IMR-90 (cell line): Measurements from ENCODE around the gene AFG1L. TPM values are rescaled to one million over a fixed set of nuclear protein-coding genes. Genes with fewer than 3 reads are reported as not detected.

Experiments used
- ATAC-seq: fragments of 200-7000 bp; cut with Tn5 transposase; 2 replicates; pipeline ENCODE4 v1.9.1; 2020; ENCODE audit warnings: low read depth, mild to moderate bottlenecking, moderate library complexity
- BruUV-seq: library from RNA; stranded (reverse); fragments of 400-500 nt; replicated peaks from 2 replicates; lab custom pipeline; 2021; lab: Mats Ljungman, UMichigan
- CTCF ChIA-PET: fragments of 300-600 bp; formaldehyde crosslinking; extraction: SDS; loops from one replicate; lab custom pipeline; 2021; ENCODE audit warnings: antibody characterized with exemption; lab: Yijun Ruan, JAX
- POLR2A ChIA-PET: fragments of 300-600 bp; sonication (Branson Sonifier 250); formaldehyde crosslinking; loops from one replicate; lab custom pipeline; 2022; ENCODE audit warnings: antibody characterized with exemption; ENCODE audit not compliant: unreplicated experiment; lab: Charles Lee
- DNase-seq: peaks from one replicate; pipeline ENCODE4 v3.0.0; 2013
- H2AFZ ChIP-seq: replicated peaks from 2 replicates; pipeline ENCODE3; 2013; ENCODE audit warnings: low read length, mild to moderate bottlenecking; ENCODE audit not compliant: poor library complexity
- H2AK5ac ChIP-seq: 2 replicates; pipeline ENCODE4 v1.6.1; 2013; ENCODE audit warnings: low read depth, low read length, inconsistent platforms
- H2AK9ac ChIP-seq: replicated peaks from 2 replicates; pipeline ENCODE3; 2013; ENCODE audit warnings: mild to moderate bottlenecking, low read depth, low read length, moderate library complexity; ENCODE audit not compliant: poor library complexity
- H2BK120ac ChIP-seq: 2 replicates; pipeline ENCODE4 v1.6.1; 2013; ENCODE audit warnings: low read depth, low read length, inconsistent platforms
- H2BK15ac ChIP-seq: 3 replicates; pipeline ENCODE4 v1.6.1; 2013; ENCODE audit warnings: low read depth, low read length, inconsistent platforms
- H2BK20ac ChIP-seq: 2 replicates; pipeline ENCODE4 v1.6.1; 2013; ENCODE audit warnings: low read depth, mild to moderate bottlenecking, inconsistent platforms, low read length, moderate library complexity
- H2BK5ac ChIP-seq: 2 replicates; pipeline ENCODE4 v1.6.1; 2013; ENCODE audit warnings: mild to moderate bottlenecking, low read depth, low read length, inconsistent platforms; ENCODE audit not compliant: poor library complexity, severe bottlenecking
- H3K14ac ChIP-seq: replicated peaks from 2 replicates; pipeline ENCODE4 v1.6.1; 2013; ENCODE audit warnings: low read depth, low read length, inconsistent platforms
- H3K18ac ChIP-seq: 2 replicates; pipeline ENCODE4 v1.6.1; 2013; ENCODE audit warnings: low read depth, low read length, control low read depth
- H3K23ac ChIP-seq: 2 replicates; pipeline ENCODE4 v1.6.1; 2013; ENCODE audit warnings: low read depth, low read length, inconsistent platforms
- H3K27ac ChIP-seq: 2 replicates; pipeline ENCODE4 v1.5.1; 2013; ENCODE audit warnings: mild to moderate bottlenecking, control low read depth, low read length; ENCODE audit not compliant: insufficient read depth
- H3K27me3 ChIP-seq: 2 replicates; pipeline ENCODE4 v1.6.1; 2013; ENCODE audit warnings: low read length; ENCODE audit not compliant: control insufficient read depth, insufficient read depth
- H3K36me3 ChIP-seq: 2 replicates; pipeline ENCODE4 v1.6.1; 2013; ENCODE audit warnings: low read length, mixed read lengths; ENCODE audit not compliant: control insufficient read depth, insufficient read depth
- H3K4ac ChIP-seq: 2 replicates; pipeline ENCODE4 v1.6.1; 2013; ENCODE audit warnings: low read depth, low read length, inconsistent platforms
- H3K4me1 ChIP-seq: 2 replicates; pipeline ENCODE4 v1.6.1; 2013; ENCODE audit warnings: low read length, mixed read lengths; ENCODE audit not compliant: control insufficient read depth, insufficient read depth
- H3K4me2 ChIP-seq: 2 replicates; pipeline ENCODE4 v1.6.1; 2013; ENCODE audit warnings: low read depth, mild to moderate bottlenecking, control low read depth, low read length, moderate library complexity
- H3K4me3 ChIP-seq: 2 replicates; pipeline ENCODE4 v1.5.1; 2013; ENCODE audit warnings: low read depth, mild to moderate bottlenecking, control low read depth, low read length, moderate library complexity; ENCODE audit not compliant: insufficient read depth
- H3K56ac ChIP-seq: 2 replicates; pipeline ENCODE4 v1.6.1; 2013; ENCODE audit warnings: low read length, inconsistent platforms; ENCODE audit not compliant: insufficient read depth; ENCODE audit errors: extremely low read depth
- H3K79me1 ChIP-seq, 2 experiments: 2 replicates each; pipeline ENCODE4 v1.6.1; 2013; ENCODE audit warnings: low read length in 2 of 2, inconsistent platforms in 1 of 2, low read depth in 1 of 2
- H3K9ac ChIP-seq: 2 replicates; pipeline ENCODE4 v1.6.1; 2013; ENCODE audit warnings: low read depth, low read length, control low read depth
- H3K9me1 ChIP-seq: 2 replicates; pipeline ENCODE4 v1.6.1; 2013; ENCODE audit warnings: low read length, inconsistent platforms; ENCODE audit not compliant: insufficient read depth
- H3K9me3 ChIP-seq: 2 replicates; pipeline ENCODE4 v1.6.1; 2013; ENCODE audit warnings: low read length; ENCODE audit not compliant: control insufficient read depth, insufficient read depth
- H4K20me1 ChIP-seq: 2 replicates; pipeline ENCODE4 v1.6.1; 2013; ENCODE audit warnings: low read length, inconsistent platforms; ENCODE audit not compliant: insufficient read depth
- H4K5ac ChIP-seq: 2 replicates; pipeline ENCODE4 v1.6.1; 2013; ENCODE audit warnings: mild to moderate bottlenecking, low read depth, low read length, control low read depth
- H4K8ac ChIP-seq, 2 experiments: 2 replicates each; pipeline ENCODE4 v1.6.1; 2013; ENCODE audit warnings: low read depth in 2 of 2, low read length in 2 of 2, control low read depth in 1 of 2, inconsistent platforms in 1 of 2
- H4K91ac ChIP-seq: 2 replicates; pipeline ENCODE4 v1.6.1; 2013; ENCODE audit warnings: low read depth, low read length, inconsistent platforms; ENCODE audit not compliant: insufficient read depth
- BHLHE40 ChIP-seq: fragments of 150-350 bp; IDR thresholded peaks from 2 replicates; pipeline ENCODE4 v1.6.1; 2016; ENCODE audit warnings: mild to moderate bottlenecking, low read depth, low read length
- CEBPB ChIP-seq: IDR thresholded peaks from 2 replicates; pipeline ENCODE4 v1.6.1; 2012; ENCODE audit warnings: low read depth, low read length, improper control_type of control experiment
- CTCF ChIP-seq: conservative IDR thresholded peaks from 2 replicates; pipeline ENCODE4 v1.5.1; 2012; ENCODE audit warnings: mild to moderate bottlenecking, low read depth, low read length, improper control_type of control experiment
- FOS ChIP-seq: fragments of 150-350 bp; IDR thresholded peaks from 2 replicates; pipeline ENCODE4 v1.6.1; 2016; ENCODE audit warnings: low read depth, low read length
- MAFK ChIP-seq: IDR thresholded peaks from 2 replicates; pipeline ENCODE4 v1.6.1; 2012; ENCODE audit warnings: low read depth, low read length, improper control_type of control experiment
- MAZ ChIP-seq: IDR thresholded peaks from 2 replicates; pipeline ENCODE4 v1.6.1; 2012; ENCODE audit warnings: low read depth, mild to moderate bottlenecking, low read length, improper control_type of control experiment, moderate library complexity, borderline replicate concordance
- MXI1 ChIP-seq: IDR thresholded peaks from 2 replicates; pipeline ENCODE4 v1.6.1; 2012; ENCODE audit warnings: low read depth, mild to moderate bottlenecking, low read length, moderate library complexity, borderline replicate concordance
- NFE2L2 ChIP-seq: fragments of 150-350 bp; IDR thresholded peaks from 2 replicates; pipeline ENCODE4 v1.6.1; 2016; ENCODE audit warnings: low read depth, mild to moderate bottlenecking, low read length
- POLR2A ChIP-seq: IDR thresholded peaks from 2 replicates; pipeline ENCODE4 v1.6.1; 2012; ENCODE audit warnings: mild to moderate bottlenecking, low read depth, low read length
- RAD21 ChIP-seq: IDR thresholded peaks from 2 replicates; pipeline ENCODE4 v1.6.1; 2012; ENCODE audit warnings: low read length, improper control_type of control experiment
- RCOR1 ChIP-seq: IDR thresholded peaks from 2 replicates; pipeline ENCODE4 v1.6.1; 2012; ENCODE audit warnings: mild to moderate bottlenecking, low read length, improper control_type of control experiment; ENCODE audit not compliant: insufficient replicate concordance
- RFX5 ChIP-seq: IDR thresholded peaks from 2 replicates; pipeline ENCODE4 v1.8.0; 2012; ENCODE audit warnings: low read depth, mild to moderate bottlenecking, low read length, moderate library complexity
- SMC3 ChIP-seq: fragments of 150-350 bp; IDR thresholded peaks from 2 replicates; pipeline ENCODE4 v1.6.1; 2016; ENCODE audit warnings: low read depth, mild to moderate bottlenecking, antibody characterized with exemption, low read length, moderate library complexity
- USF2 ChIP-seq: fragments of 150-350 bp; IDR thresholded peaks from 2 replicates; pipeline ENCODE4 v1.6.1; 2017; ENCODE audit warnings: mild to moderate bottlenecking, antibody characterized with exemption, low read length, low read depth
- WGBS, 2 experiments: methylation state at CpG; one replicate each; pipeline versions ENCODE4 v1.1.5 to v1.1.7; 2013; ENCODE audit warnings: missing lambda C conversion rate in 2 of 2; ENCODE audit not compliant: insufficient read length in 1 of 2; ENCODE audit errors: extremely low coverage in 2 of 2; 5-methylcytosine and 5-hydroxymethylcytosine counted together
- dilution Hi-C: fragments of 300-500 bp; cut with HindIII; formaldehyde crosslinking; loops from one replicate; pipeline ENCODE4 v1.14.3; 2018; ENCODE audit warnings: low sequenced_read_pairs; ENCODE audit not compliant: unreplicated experiment
- in situ Hi-C: fragments of 300-500 bp; cut with MboI; formaldehyde crosslinking; loops from 3 replicates; pipeline ENCODE4 v1.14.3; 2019; ENCODE audit warnings: low sequenced_read_pairs, inconsistent platforms, mixed read lengths
- intact Hi-C: fragments of 100-400 bp; cut with micrococcal nuclease; formaldehyde crosslinking; loops from 2 replicates; pipeline ENCODE4 v1.10.0; 2022
- polyA plus RNA-seq, 3 experiments: library from polyadenylated mRNA; depleted of rRNA; stranded (reverse); fragments of >200 nt; gene quantifications; 2 replicates each; pipeline ENCODE4 v1.2.3, GENCODE V29; 2012; ENCODE audit warnings: low replicate concordance in 1 of 3
- total RNA-seq: library from RNA; depleted of rRNA; stranded (reverse); fragments of >200 nt; gene quantifications from 2 replicates; pipeline ENCODE4 v1.2.3, GENCODE V29; 2012
- TF ChIP-seq, protein P1 (sequence below): fragments of 150-350 bp; IDR thresholded peaks from 2 replicates; pipeline ENCODE4 v1.6.1; 2016; ENCODE audit warnings: low read depth, mild to moderate bottlenecking, low read length, moderate library complexity, borderline replicate concordance

Gene AFG1L
- total and polyA plus RNA-seq, 2 of the 4 experiments (the other 2 are of a cell fraction) = 1.0 to 2.0 TPM

DNA sequence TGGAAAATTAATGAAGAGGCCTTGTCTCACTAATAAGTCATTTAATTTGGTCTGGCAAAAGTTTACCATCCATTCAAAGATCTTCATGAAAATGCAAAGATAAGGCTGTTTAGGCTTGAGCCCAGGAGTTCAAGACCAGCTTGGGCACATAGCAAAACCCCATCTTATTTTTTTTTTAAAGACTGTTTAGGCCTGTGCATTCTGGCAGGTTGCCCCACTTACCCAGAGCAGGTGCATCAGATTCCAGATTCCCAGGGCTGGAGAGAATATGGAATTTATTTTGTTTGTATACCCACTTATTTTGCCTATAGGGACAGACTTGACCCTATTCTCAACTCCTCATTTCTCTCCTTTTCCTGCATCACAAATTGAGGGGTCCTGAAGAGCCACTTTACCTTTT is 271.6 kb downstream of the AFG1L start (continued):
- TF ChIP-seq RFX5 = no peak

GRCh38 chr6:108568101-108568500 is 273.2 kb downstream of the AFG1L start:
- Histone ChIP-seq H3K79me1 (peaks cover 19 to 69% of the 10 kb centered on the region in 2 experiments), H3K9me1 (peaks cover 22% of the 10 kb centered on the region), H3K18ac (no peak overlapping the region), H2BK20ac (no peak overlapping the region), H2AK5ac (no peak overlapping the region), H3K56ac (no peak overlapping the region), H2BK120ac (no peak overlapping the region), H4K5ac (no peak overlapping the region), H3K36me3 (peaks cover 28% of the 10 kb centered on the region), H3K9me3 (no peaks in the 10 kb centered on the region), H3K14ac (no peak overlapping the region), H3K4me1 (peaks cover 16% of the 10 kb centered on the region), H3K4me2 (no peak overlapping the region), H3K9ac (no peak overlapping the region), H3K27ac (no peak overlapping the region), H2AK9ac (no peak overlapping the region), H3K23ac (no peak overlapping the region), H2BK5ac (no peak overlapping the region), H3K4ac (peak overlapping the region; percentile 29; the same call in 1 of the 2 replicates), H2AFZ (no peak overlapping the region), H3K4me3 (no peak overlapping the region), H2BK15ac (no peak overlapping the region), H4K91ac (no peak overlapping the region), H4K20me1 (peaks cover 54% of the 10 kb centered on the region), H3K27me3 (no peaks in the 10 kb centered on the region), H4K8ac (no peak overlapping the region)
- no TSS peak for BruUV-seq
- ChIA-PET CTCF (interaction anchor here (0.5 to 0.7 kb wide), 5 partner anchors 10 to 267 kb away, joined by 3 to 9 read pairs (median 3); no protein-coding TSS in a partner anchor), POLR2A (no interaction called here)
- intact Hi-C loops (no loop called here), dilution Hi-C loops (no loop called here), in situ Hi-C loops (no loop called here)
- no peak for ATAC-seq
- 92% methylated on average over 2 of the region's 5 CpGs; no CpG with 5 or more reads in 1 of the 2 experiments for WGBS, 2 experiments
- DNase-seq = no peak
- no peak for TF ChIP-seq RCOR1
- TF ChIP-seq, protein P1, sequence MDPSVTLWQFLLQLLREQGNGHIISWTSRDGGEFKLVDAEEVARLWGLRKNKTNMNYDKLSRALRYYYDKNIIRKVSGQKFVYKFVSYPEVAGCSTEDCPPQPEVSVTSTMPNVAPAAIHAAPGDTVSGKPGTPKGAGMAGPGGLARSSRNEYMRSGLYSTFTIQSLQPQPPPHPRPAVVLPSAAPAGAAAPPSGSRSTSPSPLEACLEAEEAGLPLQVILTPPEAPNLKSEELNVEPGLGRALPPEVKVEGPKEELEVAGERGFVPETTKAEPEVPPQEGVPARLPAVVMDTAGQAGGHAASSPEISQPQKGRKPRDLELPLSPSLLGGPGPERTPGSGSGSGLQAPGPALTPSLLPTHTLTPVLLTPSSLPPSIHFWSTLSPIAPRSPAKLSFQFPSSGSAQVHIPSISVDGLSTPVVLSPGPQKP = no peak
- TF ChIP-seq FOS = no peak
- no peak for TF ChIP-seq CEBPB
- TF ChIP-seq MAZ = no peak
- TF ChIP-seq CTCF = no peak
- no peak for TF ChIP-seq POLR2A
- no peak for TF ChIP-seq NFE2L2
- no peak for TF ChIP-seq USF2
- no peak for TF ChIP-seq BHLHE40
- no peak for TF ChIP-seq MAFK
- TF ChIP-seq RAD21 = no peak
- TF ChIP-seq RFX5 = no peak
- no peak for TF ChIP-seq SMC3
- no peak for TF ChIP-seq MXI1
